Activated CD4-positive, alpha-beta T cell treated with anti-CD3 and anti-CD28 coated beads for 4 hours (primary cell): ENCODE results near the gene FXR2.
A peak's percentile ranks its signal among the peaks of the same experiment; 100 is the strongest.

Experiments used
- DNase-seq, 2 donors: peaks; one replicate each; pipeline ENCODE4 v3.0.0-alpha.2; 2020

Gene FXR2

GRCh38 chr17:7587420-7588151 lies 27.1 kb downstream of the FXR2 start:
- no peak for DNase-seq

- no peak for DNase-seq
Observed at GRCh38 chr17:7586673-7587419, 27.9 kb downstream of the FXR2 start.

- peak; percentile 92 to 93 for DNase-seq
Observed at GRCh38 chr17:7583253-7584109, 31.2 kb downstream of the FXR2 start, which contains the start of gene MPDU1. TSS of gene MPDU1 (plus strand) at chr17:7583852. CDS start at chr17:7583863, 11 bp downstream.

- DNase-seq = no peak
Observed at GRCh38 chr17:7582396-7583252, 32.1 kb downstream of the FXR2 start.

GRCh38 chr17:7580604-7581575 lies 33.8 kb downstream of the FXR2 start:
- no peak for DNase-seq

- no peak for DNase-seq
Observed at GRCh38 chr17:7579834-7580603, 34.7 kb downstream of the FXR2 start.

- peak; percentile 66 to 75 for DNase-seq
Observed at GRCh38 chr17:7579001-7579833, 35.5 kb downstream of the FXR2 start, which contains the start of gene CD68. TSS of gene CD68 (plus strand) at chr17:7579638. CDS start at chr17:7579678, 40 bp downstream.

GRCh38 chr17:7577327-7578199 lies 37.1 kb downstream of the FXR2 start:
- no peak for DNase-seq

- no peak for DNase-seq
Observed at GRCh38 chr17:7576432-7576937, 38.2 kb downstream of the FXR2 start.

- DNase-seq = no peak
Observed at GRCh38 chr17:7575959-7576358, 38.7 kb downstream of the FXR2 start.

- DNase-seq = no peak
Observed at GRCh38 chr17:7575481-7575883, 39.2 kb downstream of the FXR2 start.

- DNase-seq = no peak
Observed at GRCh38 chr17:7574176-7574953, 40.3 kb downstream of the FXR2 start.

GRCh38 chr17:7573324-7574080 lies 41.2 kb downstream of the FXR2 start:
- DNase-seq = peak; percentile 92 to 94

GRCh38 chr17:7572588-7573323 lies 41.9 kb downstream of the FXR2 start:
- peak; percentile 99 to 100 for DNase-seq

- no peak for DNase-seq
Observed at GRCh38 chr17:7572338-7572587, 42.4 kb downstream of the FXR2 start.

GRCh38 chr17:7570351-7570750 lies 44.3 kb downstream of the FXR2 start:
- DNase-seq = no peak
